GM20000 (cell line): ENCODE data around the gene PEA15.

Experiments used
- DNase-seq: peaks from one replicate; pipeline ENCODE4 v3.0.0; 2012; ENCODE audit warnings: low spot score
- TF ChIP-seq, protein P1 (sequence below): IDR thresholded peaks from 2 replicates; pipeline ENCODE4 v1.5.1; 2012; ENCODE audit warnings: mild to moderate bottlenecking, control low read depth; ENCODE audit errors: extremely low read depth, missing control alignments

PEA15 gene

DNA sequence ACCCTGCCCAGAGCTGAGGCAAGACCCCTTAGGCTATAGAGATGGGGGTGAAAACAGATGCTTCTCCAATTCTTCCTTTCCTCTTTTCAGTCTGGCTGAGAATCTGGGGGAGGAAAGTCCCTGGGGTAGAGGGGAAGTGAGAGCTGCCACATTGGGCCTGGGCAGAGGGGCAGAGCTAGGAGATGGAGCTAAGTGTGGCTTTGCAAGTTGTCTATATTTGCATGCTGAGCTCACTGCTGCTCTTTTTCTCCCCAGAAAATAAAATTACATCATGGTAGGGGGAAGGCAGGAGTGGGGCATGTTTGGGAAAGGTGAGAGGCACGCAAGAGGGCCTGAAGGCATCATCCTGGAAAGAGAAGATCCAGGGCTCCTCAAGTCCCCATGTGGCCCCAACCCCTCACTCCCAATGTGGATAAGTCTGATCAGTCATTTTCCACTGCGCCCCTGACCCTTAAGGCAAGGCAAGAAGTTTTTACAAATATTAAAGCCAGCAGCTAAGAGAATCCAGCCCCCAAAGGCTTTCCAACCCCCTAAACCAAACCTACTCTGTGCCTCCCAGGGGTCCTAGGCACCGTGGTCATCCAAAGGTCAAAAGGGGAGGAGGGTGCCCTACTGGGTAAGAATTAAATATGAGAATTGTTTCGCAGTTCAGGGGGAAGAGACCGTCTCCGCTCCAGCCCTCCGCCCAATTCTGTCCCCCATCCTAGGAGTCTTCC lies 500 bp upstream of the PEA15 start:
- peak; percentile 79 for DNase-seq

DNA sequence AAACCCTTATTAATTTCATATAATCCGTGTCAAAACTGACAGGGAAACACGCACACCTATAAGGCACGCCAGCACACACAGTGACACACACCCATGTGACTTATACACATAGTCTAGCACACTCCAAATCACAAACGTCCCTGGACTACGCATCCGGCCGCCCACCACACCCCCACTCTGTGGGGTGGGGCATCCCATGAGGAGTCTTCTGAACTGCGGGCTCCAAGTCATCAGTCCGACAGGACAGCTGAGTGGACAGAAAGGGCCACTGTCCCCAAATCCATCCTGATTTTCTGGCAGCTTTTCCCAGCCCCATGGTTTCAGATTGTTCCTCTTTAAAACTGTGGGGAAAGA lies 829 bp downstream of the PEA15 start:
- TF ChIP-seq, protein P1, sequence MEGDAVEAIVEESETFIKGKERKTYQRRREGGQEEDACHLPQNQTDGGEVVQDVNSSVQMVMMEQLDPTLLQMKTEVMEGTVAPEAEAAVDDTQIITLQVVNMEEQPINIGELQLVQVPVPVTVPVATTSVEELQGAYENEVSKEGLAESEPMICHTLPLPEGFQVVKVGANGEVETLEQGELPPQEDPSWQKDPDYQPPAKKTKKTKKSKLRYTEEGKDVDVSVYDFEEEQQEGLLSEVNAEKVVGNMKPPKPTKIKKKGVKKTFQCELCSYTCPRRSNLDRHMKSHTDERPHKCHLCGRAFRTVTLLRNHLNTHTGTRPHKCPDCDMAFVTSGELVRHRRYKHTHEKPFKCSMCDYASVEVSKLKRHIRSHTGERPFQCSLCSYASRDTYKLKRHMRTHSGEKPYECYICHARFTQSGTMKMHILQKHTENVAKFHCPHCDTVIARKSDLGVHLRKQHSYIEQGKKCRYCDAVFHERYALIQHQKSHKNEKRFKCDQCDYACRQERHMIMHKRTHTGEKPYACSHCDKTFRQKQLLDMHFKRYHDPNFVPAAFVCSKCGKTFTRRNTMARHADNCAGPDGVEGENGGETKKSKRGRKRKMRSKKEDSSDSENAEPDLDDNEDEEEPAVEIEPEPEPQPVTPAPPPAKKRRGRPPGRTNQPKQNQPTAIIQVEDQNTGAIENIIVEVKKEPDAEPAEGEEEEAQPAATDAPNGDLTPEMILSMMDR: no peak
- DNase-seq: peak; percentile 69

More for the DNA sequence above, 500 bp upstream of the PEA15 start:
- TF ChIP-seq, protein P1: no peak

DNA sequence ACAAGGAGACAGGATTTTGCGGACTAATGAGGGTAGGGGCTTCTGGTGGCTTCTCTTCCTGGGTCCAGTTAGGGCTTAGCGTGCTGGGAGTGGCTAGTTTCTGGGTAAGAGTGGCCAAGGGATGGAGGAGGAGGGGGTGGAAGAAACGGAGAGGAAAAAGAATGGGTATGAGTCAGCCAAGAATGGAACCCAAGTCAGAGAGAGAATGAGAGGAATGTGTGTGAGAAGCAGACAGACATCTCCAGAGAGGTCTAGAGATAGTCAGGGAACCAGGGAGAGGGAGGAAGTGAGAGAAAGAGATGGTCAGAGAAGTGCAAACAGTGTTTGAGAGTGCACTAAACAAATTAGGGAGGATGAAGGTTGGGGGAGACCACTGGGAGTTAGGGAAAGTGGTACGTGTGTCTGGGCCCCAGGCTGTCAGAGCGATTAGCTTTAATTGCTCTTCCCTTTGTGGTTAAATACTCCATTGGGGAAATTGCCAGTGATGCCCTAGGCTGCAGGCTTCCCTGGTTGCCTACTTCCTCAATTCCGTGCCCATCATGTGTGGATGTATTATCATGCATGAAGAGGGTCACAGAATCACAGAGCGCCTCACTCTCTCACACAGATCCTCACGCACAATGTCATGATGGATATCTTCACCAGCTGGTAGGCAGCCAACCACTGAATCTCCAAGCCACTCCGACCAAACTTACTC lies 1.4 kb downstream of the PEA15 start:
- DNase-seq: peak; percentile 38
- TF ChIP-seq, protein P1: no peak

DNA sequence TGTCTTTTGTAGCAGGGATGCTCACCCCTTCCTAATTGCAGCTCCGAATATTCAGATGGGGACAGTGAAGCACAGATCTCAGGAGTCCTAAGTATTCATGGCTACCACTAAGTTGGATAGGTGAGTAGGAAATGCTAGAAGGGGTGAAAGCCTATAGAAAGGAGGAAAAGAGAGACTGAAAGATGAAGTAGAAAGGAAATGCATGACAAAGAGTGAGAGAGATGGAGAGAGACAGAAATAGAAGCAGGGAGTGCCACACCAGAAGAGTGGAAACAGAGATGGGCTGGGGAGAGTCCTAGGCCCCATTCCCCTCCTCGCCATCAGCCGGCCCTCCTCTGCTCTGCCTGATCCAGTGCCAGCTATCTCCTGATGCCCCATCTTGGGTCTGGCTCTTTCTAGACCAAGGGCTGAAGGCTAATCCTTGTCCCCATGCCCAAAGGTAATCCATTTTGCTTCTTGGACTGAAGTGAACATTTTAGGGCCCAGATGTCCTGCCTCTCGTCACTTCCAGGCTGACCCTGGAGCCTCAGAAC lies 2.0 kb downstream of the PEA15 start:
- TF ChIP-seq, protein P1: no peak
- no peak for DNase-seq

DNA sequence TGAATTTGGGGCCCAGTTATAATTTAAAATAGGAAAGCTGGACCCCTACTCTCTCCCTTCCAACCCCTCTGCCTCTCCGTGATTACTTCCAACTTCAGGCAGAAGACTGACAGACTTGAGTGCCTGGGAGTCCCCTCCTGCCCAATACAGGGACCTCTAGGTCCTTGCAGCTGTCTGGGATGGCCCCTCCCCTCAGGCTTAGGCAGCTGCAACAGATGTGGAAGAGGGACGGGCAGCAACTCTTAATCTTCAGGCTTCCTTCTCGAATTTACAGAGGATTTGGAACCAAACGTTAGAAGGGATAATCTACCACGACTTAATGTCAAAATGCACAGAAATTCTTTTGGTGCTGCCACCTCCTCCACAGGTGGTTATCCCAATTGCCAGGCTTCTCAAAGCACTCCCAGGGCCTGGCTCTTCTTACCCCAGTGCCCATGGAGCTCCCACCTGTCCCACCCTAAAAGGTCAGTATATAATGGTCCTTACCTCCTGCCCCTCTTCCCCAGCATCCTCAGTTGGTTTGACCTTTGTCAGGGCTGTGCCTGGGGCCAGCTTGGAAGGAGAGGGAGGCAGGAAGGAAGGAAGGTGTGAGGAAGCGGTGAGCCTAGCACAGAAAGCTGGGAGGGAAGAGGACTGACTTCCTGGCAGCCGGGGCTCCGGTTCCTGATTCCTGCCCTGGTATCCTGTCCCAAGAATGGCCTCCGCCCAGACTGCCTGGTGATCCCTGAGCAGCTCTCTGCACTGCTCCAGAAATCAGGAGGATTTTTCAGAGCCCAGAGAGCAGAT lies 2.8 kb downstream of the PEA15 start:
- DNase-seq: no peak
- TF ChIP-seq, protein P1: no peak

DNA sequence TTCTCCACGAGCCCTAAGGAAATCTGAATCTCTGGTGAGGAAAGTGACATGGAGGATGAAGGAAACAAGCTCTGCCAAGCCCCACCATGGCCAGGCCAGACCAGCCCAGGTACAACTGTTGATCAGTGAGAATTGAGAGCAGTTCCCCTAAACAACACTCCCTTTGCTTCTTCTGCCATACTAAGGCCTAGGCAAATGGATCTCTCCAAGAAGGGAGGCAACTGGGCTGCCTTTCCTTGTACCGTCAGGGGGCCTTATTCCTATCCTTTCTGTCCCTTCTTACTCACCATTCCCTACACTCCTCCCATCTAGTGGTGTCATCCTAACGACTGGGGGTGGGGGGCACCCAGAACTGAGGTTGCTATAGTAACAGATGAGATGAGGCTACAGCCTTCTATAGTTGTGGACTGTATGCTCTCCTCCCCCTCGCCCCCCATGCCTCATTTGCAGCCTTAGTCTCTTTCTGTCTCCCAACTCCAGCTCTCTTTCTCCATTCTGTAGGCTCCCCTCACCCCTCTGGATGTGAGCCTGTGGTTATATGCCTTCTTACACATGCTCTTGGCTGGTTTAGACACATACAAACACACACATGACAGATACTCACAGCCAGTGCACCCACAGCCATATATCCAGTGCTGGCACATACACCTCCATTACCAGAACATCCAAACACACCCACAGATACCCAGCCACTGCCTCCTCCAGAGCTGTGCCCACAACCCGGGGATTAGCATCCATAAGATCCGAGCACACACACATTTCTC lies 3.6 kb downstream of the PEA15 start:
- no peak for DNase-seq
- TF ChIP-seq, protein P1: no peak
